ENCODE results near the gene TANC2. TPM values are rescaled to one million over a fixed set of nuclear protein-coding genes. Genes with fewer than 3 reads are reported as not detected.
A peak's percentile ranks its signal among the peaks of the same experiment; 100 is the strongest.
"Not testable (repeated sequence)": the region's sequence is repeated elsewhere in the genome, so short reads cannot be mapped to it uniquely, and the experiment has no call there.

The TANC2 gene
- total RNA-seq, 1 experiment from 2014 or later, result 19.4 TPM

DNA sequence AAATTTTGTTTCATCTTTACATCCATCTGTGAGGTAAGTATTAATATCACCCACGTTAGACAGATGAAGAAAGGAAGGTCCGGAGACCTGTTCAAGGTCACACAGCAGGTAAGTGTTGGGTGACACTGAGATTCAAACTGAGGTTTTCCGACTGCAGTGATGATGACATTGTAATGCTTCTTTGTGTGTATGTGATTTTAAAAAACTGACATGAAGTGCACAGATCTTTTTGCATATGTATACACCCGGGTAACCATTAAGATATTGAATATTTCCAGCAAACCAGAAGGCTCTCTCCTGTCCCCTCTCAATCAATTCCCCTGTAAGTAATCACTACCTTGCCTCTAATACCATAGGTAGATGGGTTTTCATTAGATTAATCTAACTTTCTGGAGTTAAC, 1.5 kb upstream of the TANC2 start:
- no peak for DNase-seq (ENCODE audit: low read depth)

DNA sequence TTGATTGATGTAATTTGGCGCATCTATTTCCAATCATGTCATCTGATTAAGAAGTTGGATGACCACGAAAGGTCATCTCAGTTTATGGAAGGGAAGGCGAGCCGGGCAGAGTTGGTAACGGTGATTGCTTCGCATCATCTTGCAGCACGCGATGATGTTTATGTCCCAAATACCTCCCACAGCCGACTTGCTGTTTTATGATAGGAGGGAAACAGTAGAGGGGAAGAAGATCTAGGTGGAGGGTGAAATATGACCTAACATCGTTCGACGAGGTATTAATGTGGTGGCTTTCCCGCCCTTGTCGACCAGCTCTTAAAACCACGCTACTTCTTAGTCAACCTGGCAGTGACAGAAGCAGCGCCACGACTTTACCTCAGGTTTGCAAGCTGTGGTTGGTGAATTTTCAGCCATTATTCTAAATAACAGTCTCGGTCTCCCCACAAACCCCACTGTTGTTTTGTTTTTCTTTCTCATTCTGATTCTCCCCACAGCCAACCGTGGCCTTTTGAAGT, 805 bp upstream of the TANC2 start:
- no peak for DNase-seq (ENCODE audit: low read depth)

DNA sequence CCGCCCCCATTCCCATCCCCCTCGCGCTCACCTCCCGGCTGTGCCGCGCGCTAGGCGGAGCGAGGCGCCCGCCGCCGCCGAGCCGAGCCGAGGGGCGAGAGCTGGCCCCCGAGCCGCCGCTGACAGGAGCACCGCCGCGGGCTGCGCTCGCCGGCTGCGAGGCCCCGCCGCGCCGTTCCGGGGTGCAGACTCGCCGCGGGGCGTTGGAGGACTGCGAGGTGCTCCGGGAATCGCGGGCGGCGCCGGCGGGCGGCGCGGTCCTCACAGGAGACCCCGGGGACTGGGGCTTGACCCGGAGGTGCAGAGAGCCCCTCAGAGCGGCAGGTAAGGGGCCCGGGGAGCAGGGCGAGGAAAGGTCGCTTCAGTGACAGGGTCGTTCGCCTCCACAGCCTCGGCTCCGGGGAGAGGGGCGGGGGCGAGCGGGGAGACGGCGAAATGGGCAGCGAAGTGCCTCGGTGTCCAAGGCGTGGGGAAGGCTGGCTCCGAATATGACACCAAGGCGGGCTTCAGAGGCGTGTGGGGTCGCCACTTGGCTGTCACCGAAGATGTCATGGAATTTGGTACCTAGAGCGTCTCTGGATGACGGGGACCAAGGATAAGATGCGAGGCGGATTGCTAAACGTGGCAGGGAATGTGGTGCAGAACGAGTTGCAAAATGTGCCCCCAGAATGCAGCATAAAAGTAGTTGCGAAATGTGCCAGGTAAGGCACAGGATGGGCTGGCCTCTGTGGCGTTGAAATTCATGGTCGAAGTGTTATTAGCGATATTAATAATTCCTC, 580 bp downstream of the TANC2 start:
- peak; percentile 39 for DNase-seq (ENCODE audit: low read depth)

DNA sequence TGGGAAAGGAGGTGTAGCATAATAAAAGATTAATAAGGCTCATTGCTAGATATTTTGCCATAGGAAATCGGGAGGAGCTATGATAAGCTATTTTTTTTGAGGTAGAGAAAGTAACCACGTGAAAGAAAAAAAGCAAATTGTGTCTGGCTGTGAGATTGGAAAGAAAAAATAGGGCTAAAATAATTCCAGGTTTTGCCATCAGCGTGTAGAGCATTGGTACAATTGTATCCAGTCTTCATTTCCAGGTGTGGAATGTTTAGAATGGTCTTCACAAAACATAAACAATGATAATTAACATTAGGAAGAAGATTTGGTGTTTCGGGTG, 1.1 kb downstream of the TANC2 start:
- DNase-seq (ENCODE audit: low read depth), result no peak

- peak; percentile 84 for DNase-seq (ENCODE audit: low read depth)
These were observed 2.4 kb downstream of the TANC2 start for GRCh38 chr17:62968445-62968923.

- DNase-seq (ENCODE audit: low read depth), result no peak
These were observed 4.6 kb downstream of the TANC2 start for GRCh38 chr17:62970610-62971009.

DNA sequence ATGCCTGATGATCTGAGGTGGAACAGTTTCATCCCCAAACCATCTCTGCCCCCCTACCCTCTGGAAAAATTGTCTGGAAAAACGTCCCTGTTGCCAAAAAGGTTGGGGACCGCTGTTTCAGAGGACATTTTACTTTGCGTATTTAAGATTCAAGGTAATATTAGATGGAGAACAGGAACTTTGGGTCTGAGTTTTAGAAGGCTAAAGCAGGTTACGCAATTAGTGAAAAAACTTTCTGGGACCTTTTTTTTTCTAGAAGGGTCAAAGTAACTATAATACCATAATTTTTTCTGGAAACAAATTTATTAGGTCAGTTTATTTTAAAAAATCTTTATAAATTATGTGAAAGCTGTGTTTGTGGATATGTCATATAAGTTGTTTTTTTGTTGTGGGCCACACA, 5.8 kb downstream of the TANC2 start:
- no peak for DNase-seq (ENCODE audit: low read depth)

DNA sequence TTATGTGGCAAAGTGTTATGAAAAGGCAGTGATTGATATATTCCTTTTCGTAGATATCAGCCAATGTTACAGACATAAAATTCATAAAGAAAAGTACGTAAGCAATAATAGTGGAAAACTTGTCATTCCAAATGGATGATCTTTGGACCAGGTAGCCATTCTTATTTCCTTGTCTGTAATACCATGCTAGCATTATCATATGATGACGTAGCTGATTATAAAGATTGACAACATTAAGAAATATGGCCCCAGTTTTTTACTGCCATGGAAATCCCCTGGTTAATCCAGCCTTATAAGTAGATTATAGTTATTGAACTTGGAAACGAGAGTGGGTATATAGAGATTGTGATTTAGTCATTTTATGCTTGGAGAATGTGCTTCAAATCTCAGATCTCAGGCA, 8.8 kb downstream of the TANC2 start:
- no peak for DNase-seq (ENCODE audit: low read depth)

DNA sequence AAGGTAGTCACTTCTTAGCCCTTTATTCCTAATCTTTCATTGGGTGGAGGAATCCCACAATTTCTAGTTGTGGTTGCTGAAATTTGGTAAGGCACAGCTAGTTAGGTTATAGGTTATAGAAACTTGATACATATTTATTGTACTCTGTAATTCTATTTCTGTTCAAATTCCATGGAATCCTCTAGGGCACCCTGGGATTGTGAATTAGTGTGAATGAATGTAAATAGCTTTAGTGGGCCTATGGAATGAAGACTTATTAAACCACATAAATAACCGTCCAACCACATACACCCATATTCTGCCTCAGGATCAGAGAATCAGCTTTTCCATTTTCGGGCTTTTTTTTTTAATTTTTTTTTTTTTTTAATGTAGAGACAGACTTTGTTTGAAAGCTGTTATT, 9.2 kb downstream of the TANC2 start:
- no peak for DNase-seq (ENCODE audit: low read depth)

- DNase-seq (ENCODE audit: low read depth), result not testable (repeated sequence)
These were observed 10.7 kb downstream of the TANC2 start for GRCh38 chr17:62976643-62977231.

DNA sequence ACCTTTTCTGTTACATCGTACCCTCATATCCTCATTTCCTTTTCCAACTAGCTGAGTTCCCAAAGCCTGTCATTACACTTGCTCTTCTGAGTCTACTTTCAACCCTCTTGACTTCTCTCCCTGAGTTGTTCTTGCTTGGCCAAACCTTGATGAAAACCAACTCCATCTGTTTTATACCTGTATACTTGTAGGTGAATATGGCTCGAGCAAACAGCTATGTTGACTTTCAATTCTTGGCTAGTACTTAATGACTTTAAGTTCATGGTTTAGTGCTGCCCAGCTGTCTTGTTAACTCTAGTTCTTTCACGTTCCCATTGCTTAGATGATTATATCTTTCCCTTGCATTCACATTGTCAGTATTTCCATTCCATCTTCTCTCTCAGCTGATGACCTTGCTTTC, 14.8 kb downstream of the TANC2 start:
- DNase-seq (ENCODE audit: low read depth), result no peak

DNA sequence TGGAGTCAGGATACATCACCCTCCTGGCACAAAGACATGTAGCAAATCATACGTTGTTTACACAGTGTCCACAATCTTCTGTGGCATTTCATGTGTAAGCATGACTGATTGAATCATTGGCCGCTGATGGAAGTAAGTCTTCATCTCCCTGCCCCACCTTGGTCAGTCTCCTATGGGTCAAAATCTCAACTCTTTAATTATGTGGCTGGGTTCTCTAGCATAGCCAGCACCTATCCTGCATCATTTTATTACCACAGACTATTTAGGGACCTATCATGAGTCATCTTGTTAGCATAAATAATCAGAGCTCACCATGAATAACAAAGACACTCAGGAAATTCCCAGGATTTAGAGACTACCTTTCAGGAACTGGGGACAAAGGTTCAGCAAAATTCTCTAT, 15.9 kb downstream of the TANC2 start:
- DNase-seq (ENCODE audit: low read depth), result no peak

- no peak for DNase-seq (ENCODE audit: low read depth)
These were observed 18.8 kb downstream of the TANC2 start for GRCh38 chr17:62984801-62985200.

DNA sequence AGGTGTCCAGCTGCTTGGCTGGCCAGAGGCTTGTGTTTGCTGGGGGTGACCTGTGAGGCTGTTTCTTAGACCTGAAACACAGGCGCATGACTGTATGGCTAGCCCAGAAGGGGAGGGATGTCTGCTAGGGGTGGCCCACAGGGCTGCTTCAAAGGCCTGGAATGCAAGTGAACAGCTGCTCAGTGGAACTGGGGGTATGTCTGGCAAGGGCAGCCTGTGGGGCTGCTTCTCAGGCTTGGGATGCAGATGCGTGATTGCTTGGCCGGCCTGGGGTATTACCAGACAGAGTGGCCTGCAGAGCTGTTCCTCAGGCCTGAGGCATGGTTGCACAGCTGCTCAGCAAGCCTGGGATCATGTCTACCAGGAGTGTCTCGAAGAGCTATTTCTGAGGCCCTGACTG, 20.5 kb downstream of the TANC2 start:
- DNase-seq (ENCODE audit: low read depth), result no peak

DNA sequence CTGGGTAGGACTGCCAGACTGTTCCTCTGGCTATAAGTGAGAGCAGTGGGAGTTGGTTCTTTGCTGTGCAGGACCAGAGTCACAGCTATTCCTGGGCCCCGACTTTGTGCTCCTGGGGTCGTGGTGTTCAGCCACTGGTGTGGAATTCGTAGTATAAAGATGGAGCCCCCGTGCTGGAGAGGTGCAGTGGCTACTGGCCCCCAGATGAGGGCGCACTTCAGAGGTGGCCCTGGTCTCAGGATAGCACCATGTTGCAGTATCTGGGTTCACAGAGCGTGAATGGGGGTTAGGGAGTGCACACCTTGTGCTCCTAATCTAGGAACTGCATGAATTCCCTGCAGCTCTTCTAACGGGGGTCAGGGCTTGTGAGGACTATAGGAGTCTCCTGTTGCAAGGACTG, 21.1 kb downstream of the TANC2 start:
- no peak for DNase-seq (ENCODE audit: low read depth)

- no peak for DNase-seq (ENCODE audit: low read depth)
These were observed 23.5 kb downstream of the TANC2 start for GRCh38 chr17:62989501-62989900.

DNA sequence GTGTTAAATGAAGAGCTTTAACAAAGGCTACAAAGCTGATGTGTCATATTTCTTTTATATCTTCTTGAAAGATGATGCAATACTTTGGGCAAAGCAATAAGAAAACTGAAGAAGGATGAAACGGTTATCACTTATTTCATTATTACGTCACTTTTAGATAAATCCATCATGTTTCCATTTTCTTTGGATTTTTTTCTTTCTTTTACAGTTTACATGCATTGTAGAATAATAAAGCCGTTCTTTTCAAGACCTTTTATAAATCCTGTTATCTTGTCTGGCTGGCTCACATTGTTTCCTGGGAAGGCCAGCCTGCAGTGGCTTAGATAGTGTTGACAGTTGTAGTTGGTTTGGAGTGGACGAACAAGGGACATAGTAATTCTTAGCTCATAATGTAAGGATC, 28.9 kb downstream of the TANC2 start:
- no peak for DNase-seq (ENCODE audit: low read depth)

GRCh38 chr17:62995377-62995885, 29.4 kb downstream of the TANC2 start:
- peak; percentile 35 for DNase-seq (ENCODE audit: low read depth)

DNA sequence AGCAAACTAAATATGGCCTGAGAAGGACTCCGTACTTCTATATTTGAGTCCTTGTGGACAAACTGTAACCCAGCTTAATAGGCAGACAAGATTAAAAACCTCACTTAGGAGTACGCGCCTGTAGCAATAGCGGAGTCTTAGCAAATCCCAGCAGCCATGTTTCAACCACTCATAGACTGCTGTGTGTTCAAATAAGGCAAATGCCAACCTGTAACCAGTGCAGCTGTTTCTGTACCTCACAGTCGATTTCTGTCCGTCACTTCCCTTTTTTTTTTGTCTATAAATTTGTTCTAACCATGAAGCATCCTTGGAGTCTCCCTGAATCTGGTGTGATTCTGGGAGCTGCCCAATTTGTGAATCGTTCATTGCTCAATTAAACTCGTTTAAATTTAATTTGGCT, 30.2 kb downstream of the TANC2 start:
- DNase-seq (ENCODE audit: low read depth), result no peak

GRCh38 chr17:62998166-62998565, 32.1 kb downstream of the TANC2 start:
- no peak for DNase-seq (ENCODE audit: low read depth)

DNA sequence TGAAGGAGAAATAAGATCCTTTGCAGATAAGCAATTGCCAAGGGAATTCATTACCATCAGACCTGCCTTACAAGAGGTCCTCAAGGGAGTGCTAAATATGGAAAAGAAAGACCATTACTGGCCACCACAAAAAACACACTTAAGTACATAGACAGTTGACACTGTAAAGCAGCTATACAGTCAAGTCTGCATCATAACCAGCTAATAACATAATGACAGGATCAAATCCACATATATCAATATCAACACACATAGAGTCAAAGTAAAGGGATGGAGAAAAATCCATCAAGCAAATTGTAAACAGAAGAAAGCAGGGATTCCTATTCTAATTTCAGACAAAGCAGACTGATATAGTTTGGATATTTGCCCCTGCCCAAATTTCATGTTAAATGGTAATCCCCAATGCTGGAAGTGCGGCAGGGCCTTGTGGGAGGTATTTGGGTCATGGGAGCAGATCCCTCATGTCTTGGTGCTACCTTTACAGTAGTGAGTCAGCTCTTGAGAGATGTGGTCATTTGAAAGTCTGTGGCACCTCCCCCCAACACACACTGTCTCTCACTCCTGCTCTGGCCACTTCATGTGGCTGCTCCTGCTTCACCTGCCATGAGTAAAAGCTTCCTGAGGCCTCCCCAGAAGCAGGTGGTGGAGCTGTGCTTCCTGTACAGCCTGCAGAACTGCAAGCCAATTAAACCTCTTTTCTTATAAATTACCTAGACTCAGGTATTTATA, 32.8 kb downstream of the TANC2 start:
- DNase-seq (ENCODE audit: low read depth), result no peak

GRCh38 chr17:62999736-63000135, 33.7 kb downstream of the TANC2 start:
- no peak for DNase-seq (ENCODE audit: low read depth)
